HG03575 (cell line): ENCODE results near the gene AMPD1.

Experiments used
- ATAC-seq: cut with Tn5 transposase; IDR thresholded peaks from one replicate; pipeline ENCODE4 v1.9.1; 2021; ENCODE audit not compliant: unreplicated experiment, insufficient number of reproducible peaks, low FRiP score; ENCODE audit errors: extremely low read depth

The AMPD1 gene

GRCh38 chr1:114702737-114703136, 7.4 kb upstream of the AMPD1 start:
- peak; percentile 51 for ATAC-seq

- no peak for ATAC-seq
Measured at GRCh38 chr1:114701931-114702330, 6.6 kb upstream of the AMPD1 start.

- no peak for ATAC-seq
Measured at GRCh38 chr1:114700036-114700600, 4.8 kb upstream of the AMPD1 start.

GRCh38 chr1:114696810-114697209, 1.5 kb upstream of the AMPD1 start:
- ATAC-seq: no peak

GRCh38 chr1:114694540-114695310, 621 bp downstream of the AMPD1 start:
- ATAC-seq: no peak

GRCh38 chr1:114692947-114693346, 2.4 kb downstream of the AMPD1 start:
- ATAC-seq: no peak

- no peak for ATAC-seq
Measured at GRCh38 chr1:114691061-114691460, 4.3 kb downstream of the AMPD1 start.

- no peak for ATAC-seq
Measured at GRCh38 chr1:114690148-114690547, 5.2 kb downstream of the AMPD1 start.

GRCh38 chr1:114688526-114688925, 6.8 kb downstream of the AMPD1 start:
- ATAC-seq: no peak

GRCh38 chr1:114685851-114686250, 9.5 kb downstream of the AMPD1 start:
- ATAC-seq: no peak

GRCh38 chr1:114677691-114678090, 17.7 kb downstream of the AMPD1 start:
- no peak for ATAC-seq

- ATAC-seq: no peak
Measured at GRCh38 chr1:114676115-114676514, 19.2 kb downstream of the AMPD1 start.

- no peak for ATAC-seq
Measured at GRCh38 chr1:114671939-114672275, 23.4 kb downstream of the AMPD1 start.

- no peak for ATAC-seq
Measured at GRCh38 chr1:114671011-114671938, 24.1 kb downstream of the AMPD1 start.

GRCh38 chr1:114670083-114671010, 25.0 kb downstream of the AMPD1 start:
- peak; percentile 61 for ATAC-seq

- peak; percentile 20 for ATAC-seq
Measured at GRCh38 chr1:114669562-114670082, 25.7 kb downstream of the AMPD1 start, which contains the start of gene DENND2C. Gene DENND2C (minus strand): TSS chr1:114670049. CDS start chr1:114625984, 44,065 bp downstream.

GRCh38 chr1:114668784-114669561, 26.4 kb downstream of the AMPD1 start:
- ATAC-seq: no peak

GRCh38 chr1:114668373-114668772, 27.0 kb downstream of the AMPD1 start:
- no peak for ATAC-seq
